GM12875 (cell line): Measurements from ENCODE around the gene POLR1A.

Experiments used
- H3K4me3 ChIP-seq: one replicate; pipeline ENCODE4 v1.5.1; 2011; ENCODE audit warnings: low read depth, low read length, control low read depth
- CTCF ChIP-seq: IDR thresholded peaks from 2 replicates; pipeline ENCODE4 v1.5.1; 2011; ENCODE audit warnings: low read depth, mild to moderate bottlenecking, control low read depth, inconsistent platforms, low read length, moderate library complexity, borderline replicate concordance; ENCODE audit not compliant: insufficient read depth

POLR1A gene

DNA sequence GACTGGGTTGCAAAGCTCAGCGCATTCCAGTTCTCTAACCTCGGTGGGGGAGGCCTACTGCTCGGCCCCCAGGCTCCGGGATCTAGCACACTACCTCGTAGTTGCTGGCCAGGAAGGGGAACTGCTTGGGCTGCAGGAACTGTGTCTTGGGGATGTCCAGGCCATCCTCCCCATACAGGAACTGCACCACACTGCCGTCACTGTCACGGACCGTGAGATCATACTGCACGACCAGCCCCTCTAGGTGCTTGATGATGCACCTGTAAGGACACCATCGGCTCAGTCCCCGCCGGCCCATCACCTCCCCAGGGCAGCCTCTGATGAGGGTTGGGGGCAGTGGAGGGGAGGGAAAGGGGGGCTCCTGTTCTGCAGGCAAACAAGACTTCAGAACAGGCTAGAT, 61.6 kb downstream of the POLR1A start:
- H3K4me3 ChIP-seq, result no peak overlapping the region
- no peak for TF ChIP-seq CTCF

DNA sequence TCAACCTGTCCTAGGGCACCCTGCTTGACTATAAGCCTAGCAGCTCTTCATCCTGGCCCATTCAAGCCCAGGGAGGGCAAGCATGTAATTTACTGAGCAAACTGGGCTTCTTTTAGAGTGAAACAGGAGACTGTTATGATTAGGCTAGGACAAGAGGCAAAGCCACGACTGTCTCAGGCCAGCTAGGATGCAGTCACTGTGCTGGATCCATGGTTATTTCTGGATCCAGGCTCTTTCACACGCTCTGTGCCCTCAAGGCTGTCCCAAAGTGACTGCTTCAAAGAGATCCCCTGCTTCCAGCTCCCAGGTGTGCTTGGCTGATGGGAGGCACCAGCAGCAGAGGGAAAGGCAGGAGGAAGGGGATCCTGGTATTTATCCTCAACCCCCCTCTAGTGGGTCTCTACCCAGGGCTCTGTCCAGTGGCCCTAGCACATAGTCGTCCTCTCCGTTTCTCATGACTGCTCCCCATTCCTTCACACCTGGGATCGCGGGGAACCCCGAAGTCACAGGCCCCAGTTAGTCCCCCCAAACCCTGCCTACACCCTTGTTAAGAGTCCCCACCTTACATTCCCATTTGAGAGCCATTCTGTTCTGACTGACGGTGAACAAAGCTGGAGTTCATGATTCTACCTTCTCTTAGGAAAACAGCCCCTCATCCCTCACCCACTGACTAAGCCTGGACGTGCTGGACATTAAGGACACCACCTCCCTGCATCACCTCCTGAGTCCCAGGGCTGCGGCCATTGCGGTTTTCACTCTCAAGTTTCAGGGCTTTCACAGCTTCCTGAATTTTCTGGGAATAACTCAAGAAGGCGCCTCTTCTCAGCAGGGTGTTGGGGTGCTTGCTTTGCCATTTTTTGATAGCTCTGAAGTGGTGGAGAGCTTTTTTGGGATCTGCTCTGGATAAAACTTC, 63.2 kb downstream of the POLR1A start:
- no peak for TF ChIP-seq CTCF
- no peak overlapping the region for H3K4me3 ChIP-seq

DNA sequence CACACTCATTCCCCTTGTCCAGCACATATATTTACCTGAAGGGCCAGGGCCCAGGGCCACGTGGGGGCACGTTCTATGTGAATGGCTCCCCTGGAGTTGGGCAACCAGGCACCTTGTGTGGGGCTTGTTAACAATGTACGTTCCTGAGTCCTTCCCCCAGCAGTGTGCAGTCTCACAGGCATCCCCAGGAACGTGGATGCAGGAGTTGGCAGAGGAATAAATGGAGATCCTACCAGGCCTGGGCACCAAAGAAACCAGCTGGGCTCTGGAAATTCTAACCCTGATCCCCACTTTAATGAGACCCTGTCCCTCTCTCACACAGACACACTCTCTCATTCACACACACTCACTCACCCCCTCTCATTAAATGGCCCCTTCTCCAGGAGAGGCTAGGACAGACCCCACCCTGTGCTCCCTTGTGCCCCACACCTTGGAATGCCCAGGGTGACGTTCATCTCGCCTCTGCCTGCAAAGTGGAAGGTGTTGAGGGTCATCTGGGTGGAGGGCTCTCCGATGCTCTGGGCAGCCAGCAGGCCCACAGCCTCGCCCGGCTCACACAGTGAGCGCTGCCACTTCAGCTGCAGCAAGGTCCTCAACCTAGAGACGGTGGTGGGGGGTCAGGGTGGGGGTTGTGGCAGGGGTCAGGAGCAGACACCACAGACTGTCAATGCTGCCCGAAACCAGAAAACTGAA, 65.6 kb downstream of the POLR1A start:
- no peak for TF ChIP-seq CTCF

GRCh38 chr2:86039178-86039962, 66.3 kb downstream of the POLR1A start:
- TF ChIP-seq CTCF, result no peak
- H3K4me3 ChIP-seq, result no peak overlapping the region

More for the DNA sequence above, 65.6 kb downstream of the POLR1A start:
- H3K4me3 ChIP-seq, result no peak overlapping the region

GRCh38 chr2:86038291-86039081, 67.2 kb downstream of the POLR1A start:
- TF ChIP-seq CTCF, result no peak
- H3K4me3 ChIP-seq, result no peak overlapping the region

- no peak overlapping the region for H3K4me3 ChIP-seq
Measured at GRCh38 chr2:86037795-86038192, 67.9 kb downstream of the POLR1A start.

More at GRCh38 chr2:86037795-86038192, 67.9 kb downstream of the POLR1A start:
- TF ChIP-seq CTCF, result no peak
